ENCODE results near the gene ACOX3.

DNA sequence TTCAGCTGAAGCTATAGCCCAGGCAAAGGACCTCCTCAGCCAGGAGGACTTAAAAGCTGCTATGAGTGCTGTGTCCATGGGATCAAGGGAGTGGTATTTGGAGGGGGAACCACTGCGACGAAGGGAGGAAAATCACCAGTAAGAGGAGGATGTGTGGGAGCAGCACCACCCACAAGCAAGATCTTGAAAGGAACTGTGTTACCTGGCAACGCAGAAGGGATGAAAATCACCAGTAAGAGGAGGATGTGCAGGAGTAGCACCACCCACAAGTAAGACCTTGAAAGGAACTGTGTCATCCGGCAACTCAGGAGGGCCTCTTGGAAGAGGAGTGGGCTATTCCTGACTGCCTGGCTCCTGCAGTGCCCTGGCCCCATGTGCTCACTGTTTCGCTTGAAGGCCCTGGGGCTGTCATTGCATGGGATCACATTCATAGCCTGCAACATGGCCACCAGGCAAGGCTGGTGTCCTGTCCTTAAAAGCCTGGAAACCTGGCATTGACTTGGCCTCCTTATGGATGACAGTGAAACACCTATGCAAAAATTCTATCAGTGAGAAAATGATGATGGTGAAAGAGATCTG is 48.4 kb upstream of the ACOX3 start:
- TF ChIP-seq, protein P1, sequence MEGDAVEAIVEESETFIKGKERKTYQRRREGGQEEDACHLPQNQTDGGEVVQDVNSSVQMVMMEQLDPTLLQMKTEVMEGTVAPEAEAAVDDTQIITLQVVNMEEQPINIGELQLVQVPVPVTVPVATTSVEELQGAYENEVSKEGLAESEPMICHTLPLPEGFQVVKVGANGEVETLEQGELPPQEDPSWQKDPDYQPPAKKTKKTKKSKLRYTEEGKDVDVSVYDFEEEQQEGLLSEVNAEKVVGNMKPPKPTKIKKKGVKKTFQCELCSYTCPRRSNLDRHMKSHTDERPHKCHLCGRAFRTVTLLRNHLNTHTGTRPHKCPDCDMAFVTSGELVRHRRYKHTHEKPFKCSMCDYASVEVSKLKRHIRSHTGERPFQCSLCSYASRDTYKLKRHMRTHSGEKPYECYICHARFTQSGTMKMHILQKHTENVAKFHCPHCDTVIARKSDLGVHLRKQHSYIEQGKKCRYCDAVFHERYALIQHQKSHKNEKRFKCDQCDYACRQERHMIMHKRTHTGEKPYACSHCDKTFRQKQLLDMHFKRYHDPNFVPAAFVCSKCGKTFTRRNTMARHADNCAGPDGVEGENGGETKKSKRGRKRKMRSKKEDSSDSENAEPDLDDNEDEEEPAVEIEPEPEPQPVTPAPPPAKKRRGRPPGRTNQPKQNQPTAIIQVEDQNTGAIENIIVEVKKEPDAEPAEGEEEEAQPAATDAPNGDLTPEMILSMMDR (IDR thresholded peaks at IDR 0.05) = no peak
- no peak for TF ChIP-seq POLR2A (IDR thresholded peaks at IDR 0.05; ENCODE audit: low read depth)
- no peak for TF ChIP-seq POLR2AphosphoS5 (IDR thresholded peaks at IDR 0.05)
- TF ChIP-seq EP300 (IDR thresholded peaks at IDR 0.05) = no peak

Data from esophagus muscularis mucosa (tissue), 4 donors.